ENCODE data around the gene HDAC5.
A peak's percentile ranks its signal among the peaks of the same experiment; 100 is the strongest.

HDAC5 gene

GRCh38 chr17:44074911-44075285, 48.5 kb downstream of the HDAC5 start:
- TF ChIP-seq, protein P1, sequence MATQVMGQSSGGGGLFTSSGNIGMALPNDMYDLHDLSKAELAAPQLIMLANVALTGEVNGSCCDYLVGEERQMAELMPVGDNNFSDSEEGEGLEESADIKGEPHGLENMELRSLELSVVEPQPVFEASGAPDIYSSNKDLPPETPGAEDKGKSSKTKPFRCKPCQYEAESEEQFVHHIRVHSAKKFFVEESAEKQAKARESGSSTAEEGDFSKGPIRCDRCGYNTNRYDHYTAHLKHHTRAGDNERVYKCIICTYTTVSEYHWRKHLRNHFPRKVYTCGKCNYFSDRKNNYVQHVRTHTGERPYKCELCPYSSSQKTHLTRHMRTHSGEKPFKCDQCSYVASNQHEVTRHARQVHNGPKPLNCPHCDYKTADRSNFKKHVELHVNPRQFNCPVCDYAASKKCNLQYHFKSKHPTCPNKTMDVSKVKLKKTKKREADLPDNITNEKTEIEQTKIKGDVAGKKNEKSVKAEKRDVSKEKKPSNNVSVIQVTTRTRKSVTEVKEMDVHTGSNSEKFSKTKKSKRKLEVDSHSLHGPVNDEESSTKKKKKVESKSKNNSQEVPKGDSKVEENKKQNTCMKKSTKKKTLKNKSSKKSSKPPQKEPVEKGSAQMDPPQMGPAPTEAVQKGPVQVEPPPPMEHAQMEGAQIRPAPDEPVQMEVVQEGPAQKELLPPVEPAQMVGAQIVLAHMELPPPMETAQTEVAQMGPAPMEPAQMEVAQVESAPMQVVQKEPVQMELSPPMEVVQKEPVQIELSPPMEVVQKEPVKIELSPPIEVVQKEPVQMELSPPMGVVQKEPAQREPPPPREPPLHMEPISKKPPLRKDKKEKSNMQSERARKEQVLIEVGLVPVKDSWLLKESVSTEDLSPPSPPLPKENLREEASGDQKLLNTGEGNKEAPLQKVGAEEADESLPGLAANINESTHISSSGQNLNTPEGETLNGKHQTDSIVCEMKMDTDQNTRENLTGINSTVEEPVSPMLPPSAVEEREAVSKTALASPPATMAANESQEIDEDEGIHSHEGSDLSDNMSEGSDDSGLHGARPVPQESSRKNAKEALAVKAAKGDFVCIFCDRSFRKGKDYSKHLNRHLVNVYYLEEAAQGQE (IDR thresholded peaks at IDR 0.05; ENCODE audit: insufficient read depth in 1 of 2, low read depth in 2 of 2, low read length in 2 of 2), result no peak
- TF ChIP-seq FOXP2 (optimal IDR thresholded peaks at IDR 0.05; ENCODE audit: borderline replicate concordance, extremely low read depth, extremely low read length, insufficient read depth) (no peak), POLR2AphosphoS5 (IDR thresholded peaks at IDR 0.05; ENCODE audit: low read depth, low read length) (no peak), SIN3A (IDR thresholded peaks at IDR 0.05; ENCODE audit: borderline replicate concordance, insufficient read depth, low read length) (no peak), TAF1 (IDR thresholded peaks at IDR 0.05; ENCODE audit: borderline replicate concordance, insufficient read depth, low read length) (no peak)

- TF ChIP-seq SIN3A (IDR thresholded peaks at IDR 0.05; ENCODE audit: borderline replicate concordance, insufficient read depth, low read length) (no peak), POLR2AphosphoS5 (IDR thresholded peaks at IDR 0.05; ENCODE audit: low read depth, low read length) (no peak), TAF1 (IDR thresholded peaks at IDR 0.05; ENCODE audit: borderline replicate concordance, insufficient read depth, low read length) (no peak), FOXP2 (optimal IDR thresholded peaks at IDR 0.05; ENCODE audit: borderline replicate concordance, extremely low read depth, extremely low read length, insufficient read depth) (no peak)
- TF ChIP-seq, protein P1 (IDR thresholded peaks at IDR 0.05; ENCODE audit: insufficient read depth in 1 of 2, low read depth in 2 of 2, low read length in 2 of 2), result no peak
These were observed 49.1 kb downstream of the HDAC5 start for GRCh38 chr17:44074231-44074910.

DNA sequence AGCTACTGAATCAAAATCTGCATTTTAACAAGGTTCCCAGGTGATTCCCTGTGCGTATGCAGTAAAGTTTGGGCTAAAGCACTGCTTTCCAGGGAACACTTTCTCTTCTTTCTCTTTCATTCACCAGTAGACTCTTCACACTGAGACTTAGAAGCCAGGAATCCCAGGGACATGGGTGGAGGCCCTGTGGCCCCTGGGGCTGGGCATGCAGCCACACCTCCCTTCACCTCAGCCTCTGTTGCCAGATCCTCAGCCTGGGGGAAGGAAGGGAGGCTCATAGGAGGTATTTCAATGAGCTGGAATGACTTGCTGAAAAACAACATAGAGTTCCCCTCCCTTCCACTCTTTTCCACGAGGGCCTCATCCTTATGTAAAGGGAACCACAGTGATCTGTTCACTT, 51.7 kb downstream of the HDAC5 start:
- TF ChIP-seq SIN3A (IDR thresholded peaks at IDR 0.05; ENCODE audit: borderline replicate concordance, insufficient read depth, low read length) (no peak), FOXP2 (optimal IDR thresholded peaks at IDR 0.05; ENCODE audit: borderline replicate concordance, extremely low read depth, extremely low read length, insufficient read depth) (no peak), TAF1 (IDR thresholded peaks at IDR 0.05; ENCODE audit: borderline replicate concordance, insufficient read depth, low read length) (no peak)

GRCh38 chr17:44071198-44071520, 52.3 kb downstream of the HDAC5 start:
- TF ChIP-seq, protein P1 (IDR thresholded peaks at IDR 0.05; ENCODE audit: insufficient read depth in 1 of 2, low read depth in 2 of 2, low read length in 2 of 2), result no peak
- TF ChIP-seq SIN3A (IDR thresholded peaks at IDR 0.05; ENCODE audit: borderline replicate concordance, insufficient read depth, low read length), result peak; percentile 30; the same call in 1 of the 2 replicates

- TF ChIP-seq TAF1 (IDR thresholded peaks at IDR 0.05; ENCODE audit: borderline replicate concordance, insufficient read depth, low read length), result peak; percentile 83
- TF ChIP-seq, protein P1 (IDR thresholded peaks at IDR 0.05; ENCODE audit: insufficient read depth in 1 of 2, low read depth in 2 of 2, low read length in 2 of 2), result peak; percentile 65 to 81
- peak; percentile 92 for TF ChIP-seq FOXP2 (optimal IDR thresholded peaks at IDR 0.05; ENCODE audit: borderline replicate concordance, extremely low read depth, extremely low read length, insufficient read depth)
- TF ChIP-seq POLR2AphosphoS5 (IDR thresholded peaks at IDR 0.05; ENCODE audit: low read depth, low read length), result peak; percentile 94
- peak; percentile 100 for TF ChIP-seq SIN3A (IDR thresholded peaks at IDR 0.05; ENCODE audit: borderline replicate concordance, insufficient read depth, low read length)
These were observed 52.8 kb downstream of the HDAC5 start, which contains the start of gene G6PC3 for GRCh38 chr17:44070455-44071197. G6PC3 (plus strand) TSS chr17:44070735; CDS start chr17:44070966, 231 bp downstream.
